SHP77 treated with DMSO at 0.1 percent for 48 hours (cell line): ENCODE measurements around the gene SRGAP3.

Source experiments
- DNase-seq: peaks from one replicate; lab custom pipeline; 2025; lab: John Stamatoyannopoulos, UW

SRGAP3 gene

DNA sequence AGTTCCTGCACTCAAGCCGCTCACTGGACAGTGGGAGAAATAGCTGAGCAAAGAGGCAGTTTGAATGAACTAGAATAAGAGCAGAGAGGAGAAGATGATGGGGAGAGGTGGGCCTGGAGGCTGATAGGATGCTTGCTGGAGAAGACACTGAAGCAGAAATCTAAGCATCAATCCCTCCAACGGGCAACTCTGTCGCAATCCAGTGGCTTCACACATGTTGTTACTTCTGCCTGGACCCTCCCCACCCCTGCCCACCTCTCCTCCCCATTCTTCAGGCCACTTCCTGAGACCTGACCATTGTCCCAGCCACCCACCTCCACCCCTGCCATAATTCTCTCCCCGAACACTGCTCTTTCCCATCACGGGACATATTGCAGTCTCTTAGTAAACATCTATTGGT lies 76.0 kb downstream of the SRGAP3 start:
- no peak for DNase-seq

DNA sequence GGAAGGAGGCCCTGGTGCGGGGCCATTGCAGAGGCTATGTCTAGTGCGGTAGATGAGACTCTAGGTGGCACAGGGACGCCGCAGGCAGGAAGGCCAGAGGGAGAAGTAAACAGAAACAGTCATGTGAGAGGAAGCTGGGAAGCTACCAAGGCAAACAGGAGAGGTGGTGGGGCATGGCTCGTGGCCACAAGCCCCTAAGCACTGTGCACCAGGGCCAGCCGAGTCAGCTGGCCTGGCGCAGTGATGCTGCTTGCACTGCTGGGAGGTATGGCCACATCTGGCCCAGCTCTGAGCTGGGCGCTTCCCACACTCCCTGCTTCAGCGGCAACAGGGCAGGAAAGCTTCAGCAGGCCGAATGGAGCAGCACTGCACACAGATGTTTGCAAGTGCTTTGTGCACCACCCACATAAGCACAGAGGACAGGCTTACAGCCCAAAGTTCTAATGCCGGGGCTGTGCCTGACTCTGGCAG lies 76.6 kb downstream of the SRGAP3 start:
- peak; percentile 65 for DNase-seq

DNA sequence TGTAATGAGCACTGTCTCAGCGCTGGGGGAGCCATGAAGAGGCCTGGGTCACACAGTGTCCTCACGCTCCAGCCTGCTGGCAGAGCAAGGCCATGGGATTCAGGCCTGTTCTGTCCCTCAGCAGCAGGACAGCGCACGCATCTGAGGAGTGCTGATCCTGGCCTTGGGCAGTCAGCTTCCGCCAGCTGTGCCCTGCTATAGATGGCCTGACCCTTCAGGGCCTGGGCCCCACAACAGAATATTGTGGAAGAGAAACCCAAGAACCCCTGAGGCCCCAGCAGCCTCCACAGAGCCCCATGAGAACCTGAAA lies 78.6 kb downstream of the SRGAP3 start:
- no peak for DNase-seq

DNA sequence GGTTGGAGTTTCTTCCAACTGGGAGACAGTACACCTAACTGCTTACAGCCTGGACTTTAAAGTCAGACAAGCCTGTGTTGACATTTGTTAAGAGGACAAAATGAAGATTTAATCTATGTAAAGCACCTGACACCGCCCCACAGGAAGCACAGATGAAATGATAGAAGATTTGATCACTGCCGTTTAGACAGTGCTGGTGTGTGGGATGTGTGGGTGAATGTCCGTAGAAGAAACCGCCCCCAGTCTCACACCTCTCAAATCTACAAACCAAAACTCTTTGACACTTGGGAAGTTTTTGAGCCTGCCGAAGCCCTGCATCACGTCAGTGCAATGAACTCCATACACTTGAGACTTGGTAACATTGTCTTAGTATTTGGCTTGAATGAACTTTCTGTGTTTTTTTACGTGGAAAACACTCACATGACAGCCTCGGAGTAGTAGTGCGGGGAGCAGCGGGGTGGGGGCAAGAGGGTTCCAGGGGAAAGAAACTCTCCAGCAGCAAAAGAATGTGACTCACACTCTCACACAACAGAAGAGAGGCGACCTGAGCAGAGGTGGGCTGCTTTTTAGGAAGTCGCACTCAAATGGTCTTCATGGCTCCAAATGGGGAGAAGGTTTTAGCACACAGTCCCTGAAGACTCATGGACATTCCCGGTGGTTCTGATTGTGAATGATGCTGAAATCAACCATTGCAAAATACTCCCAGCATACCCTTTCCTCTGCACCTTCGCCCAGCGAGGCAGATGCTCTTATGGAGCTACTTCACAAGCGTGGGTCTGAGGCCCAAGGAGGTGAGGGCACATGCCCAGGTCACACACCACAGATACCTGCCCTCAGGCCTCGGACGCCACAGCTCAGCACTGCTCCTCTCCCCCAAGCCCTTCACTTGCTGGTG lies 79.2 kb downstream of the SRGAP3 start:
- DNase-seq, result no peak

DNA sequence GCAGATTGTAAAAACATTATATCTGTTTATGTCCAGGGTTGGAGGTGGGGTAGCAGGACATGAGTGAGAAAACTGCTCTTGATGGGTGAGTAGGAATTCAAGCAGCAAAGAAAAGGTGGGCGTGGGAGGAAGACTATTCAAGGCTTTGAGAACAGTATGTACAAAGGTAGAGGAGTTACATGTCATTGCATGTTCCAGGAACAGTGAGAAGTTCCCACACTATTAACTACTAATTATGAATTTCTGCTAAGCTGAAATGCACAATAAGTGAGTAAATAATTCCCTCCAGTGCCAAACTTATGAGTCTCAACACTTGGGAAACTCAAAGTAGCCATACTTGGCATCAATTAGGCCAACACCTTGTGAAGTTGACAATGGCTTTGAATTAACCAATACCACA lies 80.1 kb downstream of the SRGAP3 start:
- no peak for DNase-seq

DNA sequence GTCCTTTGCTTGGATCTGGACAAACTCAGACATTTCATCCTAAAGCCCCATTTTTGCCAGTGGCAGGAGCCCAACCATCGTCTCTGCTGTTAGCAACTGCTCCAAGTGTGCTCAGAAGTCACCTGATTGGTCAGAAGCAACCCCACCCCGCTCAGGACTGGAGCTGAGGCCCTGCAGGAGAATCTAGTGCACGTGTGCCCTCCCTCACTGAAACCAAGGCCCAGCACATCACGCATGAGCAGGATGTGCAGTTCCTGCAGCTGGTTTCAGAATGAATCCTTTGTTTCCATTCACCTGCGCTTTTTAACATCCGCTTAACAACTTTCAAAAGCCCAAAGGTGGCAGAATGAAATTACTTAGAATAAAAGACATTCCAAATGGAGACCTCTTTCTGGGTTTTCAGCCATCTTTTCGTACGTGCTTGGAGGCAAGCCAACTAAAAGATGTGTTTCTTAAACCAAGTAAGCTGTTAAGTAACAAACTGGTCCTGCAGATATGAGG lies 81.2 kb downstream of the SRGAP3 start:
- no peak for DNase-seq

DNA sequence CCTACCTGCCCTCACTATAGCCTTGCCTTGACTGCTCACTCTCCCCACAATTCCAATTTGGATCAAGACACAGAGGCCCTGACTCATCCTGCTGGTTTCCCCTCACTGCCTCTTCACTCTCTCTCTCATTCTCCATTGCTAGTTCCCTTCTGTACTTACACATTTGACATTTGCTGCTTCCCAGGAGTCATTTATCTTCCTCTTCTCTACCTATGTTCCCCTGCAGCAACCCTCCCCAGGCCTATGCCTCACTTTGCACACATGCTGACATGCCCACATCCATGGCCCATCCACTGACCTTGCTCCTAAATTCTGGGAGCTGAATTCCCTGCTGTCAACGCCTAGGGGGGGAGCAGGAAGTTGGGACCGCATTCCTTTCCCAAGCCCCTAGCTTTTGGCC lies 82.2 kb downstream of the SRGAP3 start:
- DNase-seq, result no peak

DNA sequence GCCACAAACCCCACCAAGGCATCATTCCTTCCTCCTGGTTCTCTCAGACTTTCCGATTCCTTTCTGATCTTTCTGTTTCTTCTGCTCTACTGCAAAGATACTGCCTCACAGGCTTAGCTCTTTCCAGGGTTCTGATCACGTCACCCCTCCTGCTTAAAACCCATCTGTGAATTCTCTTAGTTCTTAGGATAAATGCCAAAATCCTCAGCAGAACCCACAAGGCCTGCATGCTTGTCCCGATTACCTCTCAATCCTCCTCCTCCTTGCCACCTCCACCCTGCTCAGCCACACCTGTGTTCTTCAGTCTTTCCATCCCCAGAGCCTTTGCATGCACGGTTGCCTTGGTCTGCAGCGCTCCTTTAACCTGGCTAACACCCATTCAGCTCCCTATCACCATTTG lies 84.0 kb downstream of the SRGAP3 start:
- no peak for DNase-seq

DNA sequence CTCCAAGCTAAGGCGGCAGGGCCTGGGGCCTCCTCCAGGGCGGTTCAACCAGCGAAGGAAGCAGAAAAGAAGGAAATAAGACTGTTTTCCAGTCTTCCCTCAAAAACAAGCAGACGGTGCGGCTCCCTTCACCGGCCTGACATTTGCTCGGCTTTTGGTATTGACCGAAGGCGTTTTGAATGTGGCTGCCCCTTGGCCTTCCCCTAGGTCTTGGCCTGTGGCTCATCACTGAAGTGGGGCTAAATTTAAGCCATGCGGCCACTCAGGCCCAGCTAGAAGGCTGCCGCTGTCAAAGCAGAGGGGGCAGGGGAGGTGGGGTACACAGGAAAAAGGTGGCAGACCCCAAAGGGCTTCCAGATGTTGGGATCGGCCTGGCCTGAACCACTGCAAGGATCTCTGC lies 86.2 kb downstream of the SRGAP3 start:
- DNase-seq, result no peak

DNA sequence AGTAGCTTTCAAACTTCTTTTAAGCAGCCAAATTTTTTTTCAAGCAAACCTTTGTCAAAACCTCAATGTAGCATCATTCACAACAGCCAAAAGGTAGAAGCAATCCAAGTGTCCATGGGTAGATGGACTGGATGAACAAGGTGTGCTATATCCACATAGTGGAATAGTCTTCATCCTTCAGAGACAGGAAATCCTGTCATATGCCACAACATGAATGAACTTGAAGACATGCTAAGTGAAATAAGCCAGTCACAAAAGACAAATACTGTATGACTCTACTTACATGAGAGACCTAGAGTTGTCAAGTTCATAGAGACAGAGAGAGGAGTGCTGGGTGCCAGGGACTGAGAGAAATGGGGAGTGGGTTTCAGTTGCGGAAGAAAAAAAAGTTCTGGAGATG lies 87.6 kb downstream of the SRGAP3 start:
- no peak for DNase-seq

DNA sequence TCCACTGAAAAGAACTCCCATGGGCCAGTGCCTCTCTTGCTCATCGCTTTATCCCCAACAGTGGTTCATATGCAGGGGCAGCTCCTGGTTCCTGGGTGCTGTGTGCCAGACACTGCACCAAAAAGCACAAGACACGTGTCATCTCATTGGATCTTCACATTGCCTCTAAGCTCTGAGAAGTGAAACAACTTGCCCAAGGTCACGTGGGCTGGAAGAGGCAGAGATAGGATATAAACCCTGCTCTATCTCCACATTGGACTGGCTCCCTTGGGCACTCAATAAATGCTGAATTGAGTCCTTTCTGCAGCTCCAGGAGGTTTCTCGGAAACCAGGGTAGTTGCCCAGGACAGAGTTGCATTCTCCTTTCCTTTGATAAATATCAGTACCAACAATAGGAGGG lies 88.1 kb downstream of the SRGAP3 start:
- DNase-seq, result no peak

DNA sequence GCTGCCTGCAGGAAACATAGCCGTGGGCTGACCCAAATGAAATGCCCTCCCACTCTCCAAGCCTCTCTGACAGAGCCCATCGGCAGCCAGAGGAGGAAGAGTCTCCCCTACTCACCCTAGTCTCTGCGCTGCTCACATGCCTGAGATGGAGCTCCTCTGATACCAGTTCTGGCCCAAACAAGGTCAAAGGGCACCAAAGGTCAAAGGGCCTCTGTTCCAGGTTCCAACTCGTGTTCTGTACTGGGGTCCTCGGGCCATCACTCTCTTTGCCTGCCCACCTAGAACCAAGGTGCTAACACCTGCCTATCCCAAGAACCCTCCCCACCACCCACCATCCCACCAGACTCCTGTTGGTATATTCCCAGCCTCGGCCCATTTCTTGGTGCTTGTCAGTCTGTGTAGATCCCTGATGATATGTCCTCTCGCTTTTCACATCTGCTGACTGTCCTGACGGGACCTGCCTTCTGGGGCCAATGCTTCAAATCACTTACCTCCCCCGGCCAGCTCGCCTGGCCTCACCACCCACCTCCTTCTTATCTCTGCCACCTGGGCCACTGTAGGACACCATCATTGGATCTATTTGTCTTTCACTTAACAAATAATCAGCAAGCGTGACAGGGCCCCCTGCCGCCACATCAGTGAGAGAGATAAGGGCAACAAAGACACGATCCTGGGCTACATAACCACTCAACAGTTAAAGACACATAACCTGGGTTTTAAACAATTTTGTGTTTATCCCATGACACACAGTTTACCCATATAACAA lies 90.4 kb downstream of the SRGAP3 start:
- DNase-seq, result no peak

DNA sequence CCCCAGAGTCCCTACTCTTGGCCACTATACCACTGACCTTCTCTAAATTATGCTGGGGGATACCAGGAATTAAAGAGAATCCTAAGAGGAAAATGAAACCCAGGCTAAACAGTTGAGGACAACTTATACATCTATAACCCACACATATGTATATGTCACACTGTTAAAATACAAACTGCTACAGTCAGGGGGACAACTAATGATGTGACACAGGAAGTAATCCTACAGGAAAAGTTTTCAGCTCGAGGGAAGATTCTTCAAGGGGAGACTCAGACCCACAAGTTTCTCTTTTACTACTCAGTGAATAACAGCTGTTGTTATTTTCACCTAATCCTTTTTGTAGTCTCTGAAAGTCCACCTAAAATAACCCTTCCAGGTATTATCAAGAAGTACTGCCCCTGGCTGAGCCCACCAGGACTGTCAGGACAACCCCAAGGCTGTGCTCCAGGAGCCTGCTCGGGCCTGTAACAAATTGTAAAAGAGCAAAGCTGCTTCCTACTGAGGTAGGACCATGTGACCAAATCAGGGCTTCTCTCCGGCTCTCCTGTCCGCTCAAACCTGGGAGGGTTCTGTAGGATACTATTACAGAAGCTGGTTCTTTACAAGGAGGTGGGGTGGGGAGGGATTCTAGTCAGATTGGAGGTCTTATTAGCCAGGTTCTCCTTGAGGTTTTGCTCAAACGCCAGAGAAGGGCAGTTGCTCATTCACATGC lies 91.6 kb downstream of the SRGAP3 start:
- DNase-seq, result no peak

DNA sequence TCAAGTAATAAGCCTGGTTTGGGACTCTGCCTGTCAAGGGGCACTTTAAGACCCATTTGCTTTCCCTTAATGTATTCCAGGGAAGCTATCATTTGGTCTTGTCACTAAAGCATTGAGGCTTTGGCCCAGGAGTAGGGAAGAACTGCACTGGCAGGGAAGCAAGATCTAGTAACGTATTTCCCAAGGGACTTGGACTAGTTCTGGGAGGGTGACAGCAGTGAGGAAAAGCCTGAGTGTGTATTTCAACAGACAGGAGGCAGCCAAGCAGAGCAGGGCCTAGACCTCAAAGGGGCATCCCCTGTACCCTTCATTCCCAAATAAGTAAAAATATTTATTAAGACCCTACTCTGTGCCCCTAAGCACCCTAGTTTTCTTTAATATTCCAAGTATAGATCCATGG lies 92.8 kb downstream of the SRGAP3 start:
- no peak for DNase-seq

DNA sequence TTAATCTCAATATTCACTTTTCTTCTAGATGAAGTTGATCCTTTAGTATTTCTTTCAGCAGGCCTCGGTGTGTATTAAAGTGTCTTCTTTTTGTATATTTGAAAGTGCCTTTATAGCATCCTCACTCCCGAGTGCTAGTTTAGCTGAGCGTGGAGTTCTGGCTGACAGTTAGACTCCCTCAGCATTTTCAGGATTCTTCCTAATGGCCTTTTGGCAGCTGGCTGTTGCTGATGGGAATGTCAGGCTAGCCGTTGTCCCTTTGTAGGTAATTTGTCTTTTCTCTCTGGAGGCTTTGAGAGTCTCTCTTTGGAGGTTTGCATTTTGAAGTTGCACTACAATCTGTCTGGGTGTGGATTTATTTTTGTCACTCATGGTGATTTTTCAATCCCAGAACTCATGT lies 94.4 kb downstream of the SRGAP3 start:
- no peak for DNase-seq

DNA sequence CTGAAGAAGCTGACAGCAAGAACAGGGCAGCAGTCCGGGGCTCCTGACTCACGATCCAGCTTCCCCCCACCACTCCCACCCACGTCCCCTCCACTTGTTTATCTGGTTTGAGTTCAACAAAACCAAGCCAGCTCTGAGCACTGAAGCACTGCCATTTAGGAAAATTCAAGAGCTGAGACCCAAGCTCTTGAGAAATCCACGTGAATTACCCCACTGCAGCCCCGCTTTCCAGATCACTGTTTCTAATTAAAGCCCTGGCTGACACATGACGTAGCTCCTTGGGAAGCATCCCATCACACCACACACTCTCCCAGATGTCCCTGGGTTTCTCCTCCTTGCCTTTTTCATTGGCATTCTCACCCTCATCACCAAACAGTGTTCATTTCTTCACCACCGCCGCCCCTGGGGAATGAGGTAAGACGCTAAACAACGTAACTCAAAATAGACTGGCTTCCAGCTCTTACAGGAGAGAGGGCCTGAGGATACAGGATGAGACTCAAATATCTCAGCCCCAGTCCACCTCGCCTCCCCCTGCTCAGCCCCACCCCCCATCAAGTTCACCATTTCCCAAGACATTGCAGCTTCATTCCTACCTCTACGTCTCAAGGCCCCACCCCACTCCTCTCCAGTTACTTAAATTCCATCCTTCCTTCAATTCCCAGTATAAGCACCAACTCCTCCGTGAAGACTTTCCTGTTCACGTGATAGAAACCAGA lies 95.4 kb downstream of the SRGAP3 start:
- DNase-seq, result no peak

DNA sequence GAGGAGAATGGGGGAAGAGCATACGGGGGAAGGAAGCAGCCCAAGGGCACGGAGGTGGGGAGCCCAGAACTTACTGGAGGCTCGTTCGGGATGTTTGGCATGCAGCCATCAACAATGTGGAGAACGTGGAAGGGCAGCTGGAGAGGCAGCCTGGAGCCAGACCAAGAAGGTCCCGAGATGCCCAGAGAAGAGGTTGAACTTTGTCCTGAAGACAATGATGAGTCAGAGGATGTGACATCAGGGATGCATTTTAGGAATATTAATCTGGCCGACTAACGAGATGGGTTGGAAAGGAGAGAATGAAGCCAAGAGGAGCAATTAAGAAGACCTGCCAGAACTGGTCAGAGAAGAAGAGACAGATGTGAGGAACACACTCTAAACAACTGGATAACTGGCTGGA lies 98.2 kb downstream of the SRGAP3 start:
- no peak for DNase-seq

DNA sequence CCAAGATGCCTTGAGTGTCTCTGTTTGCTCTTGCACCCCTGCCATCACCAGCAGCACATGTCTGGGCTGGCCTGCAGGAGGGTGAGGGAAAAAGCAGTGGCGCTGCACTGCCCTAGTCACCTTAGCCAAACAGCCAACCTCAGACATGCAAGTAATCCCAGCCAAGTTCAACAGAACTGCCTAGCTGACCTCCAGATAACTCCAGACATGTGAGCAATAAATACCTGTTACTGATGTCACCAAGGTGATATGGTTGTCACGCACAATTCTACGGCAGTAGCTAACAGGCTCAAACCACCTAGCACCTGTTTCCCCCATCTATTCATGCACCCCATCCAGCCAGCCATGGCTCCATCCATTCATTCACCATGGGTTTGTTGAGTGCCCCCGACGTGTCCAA lies 99.9 kb downstream of the SRGAP3 start:
- DNase-seq, result no peak

DNA sequence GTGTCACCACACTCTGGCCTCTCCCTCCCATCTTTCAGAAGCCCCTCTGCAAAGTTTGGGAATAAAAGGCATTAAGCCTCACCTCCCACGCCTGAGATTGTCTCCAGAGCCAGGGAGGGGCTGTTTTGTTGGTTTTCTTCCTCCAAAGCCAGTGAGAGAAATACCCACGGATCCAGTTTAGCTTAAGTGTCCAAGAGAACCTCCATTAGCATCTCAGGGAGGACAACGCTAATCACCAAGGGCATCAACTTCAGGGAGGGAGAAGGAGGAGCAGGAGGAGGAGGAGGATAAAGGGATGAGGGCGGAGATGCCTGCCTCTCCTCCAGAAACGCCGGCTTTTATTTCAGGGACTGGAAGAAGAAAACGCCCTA lies 101.6 kb downstream of the SRGAP3 start:
- DNase-seq, result no peak

DNA sequence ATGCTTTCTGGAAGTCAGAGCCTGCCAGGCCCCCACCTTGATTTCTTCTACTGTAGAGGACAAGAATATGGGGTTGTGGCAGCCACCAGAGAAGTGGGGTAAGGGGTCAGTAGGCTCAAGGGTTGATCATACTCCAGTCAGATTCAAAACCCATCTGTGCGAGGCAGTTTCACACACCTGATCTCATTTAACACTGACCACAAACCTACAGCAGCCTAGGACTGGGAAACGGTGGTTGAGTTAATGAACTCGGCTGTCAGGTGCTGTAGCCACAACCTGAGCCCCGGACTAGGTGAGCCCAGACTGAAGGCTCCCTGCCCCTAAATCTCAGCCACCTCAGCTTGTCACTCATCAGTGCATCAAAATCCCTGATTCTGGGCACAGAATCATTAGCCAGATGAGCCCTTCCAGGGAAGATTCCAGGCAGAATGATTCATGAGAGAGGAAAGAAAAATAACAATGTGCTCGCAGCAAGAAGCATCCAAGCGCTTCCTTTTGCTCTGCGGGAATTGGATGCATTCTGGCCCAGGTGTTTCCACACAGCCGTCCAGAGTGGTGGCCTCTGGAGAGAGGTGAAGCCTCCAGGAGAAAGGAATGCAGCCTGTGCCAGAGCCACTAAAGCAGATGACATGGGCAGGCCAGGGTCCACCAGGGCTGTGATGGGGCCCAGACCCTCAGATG lies 102.1 kb downstream of the SRGAP3 start:
- DNase-seq, result no peak

DNA sequence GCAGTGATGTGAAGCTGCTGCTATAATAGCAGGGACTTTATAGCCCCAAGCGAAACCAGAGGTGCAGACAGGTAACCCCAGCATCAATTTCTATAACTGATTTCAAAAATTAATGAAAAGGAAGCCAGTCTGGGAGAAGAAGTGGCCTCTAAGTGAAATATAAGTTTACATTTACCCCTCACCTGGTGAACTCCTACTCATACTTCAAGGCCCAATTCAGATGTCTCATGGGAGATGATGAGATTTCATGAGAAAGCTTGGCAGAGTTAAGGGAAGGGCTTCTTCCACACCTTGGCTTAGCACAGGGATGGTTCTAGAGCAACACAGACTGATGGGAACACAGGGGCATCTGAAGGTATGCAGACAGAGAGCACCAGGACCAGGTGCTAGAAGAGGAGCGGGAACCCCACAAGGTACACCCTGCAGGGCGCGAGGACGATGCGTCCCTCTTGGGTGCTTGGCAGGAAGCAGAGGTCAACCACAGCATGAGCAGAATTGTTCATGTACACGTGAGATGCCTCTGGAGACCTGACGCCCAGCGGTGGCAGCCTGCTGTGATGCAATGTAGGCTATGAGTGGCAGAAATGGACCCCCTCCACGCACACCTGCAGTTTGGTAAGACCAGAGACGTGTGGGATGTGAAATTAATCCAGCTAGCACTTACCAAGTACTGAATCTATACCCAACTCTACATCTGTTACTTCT lies 102.9 kb downstream of the SRGAP3 start:
- DNase-seq, result no peak
